Natural killer cell treated with Interleukin-12 subunit alpha and Interleukin-12 subunit beta and Interleukin-15 and Interleukin-18, amount 100 ng/mL, for 72 hours (primary cell): Measurements from ENCODE around the gene GEN1. TPM values are rescaled to one million over a fixed set of nuclear protein-coding genes. Genes with fewer than 3 reads are reported as not detected.

ENCODE experiments used
- ATAC-seq, 2 donors: fragments of 150-1000 bp; cut with Tn5 transposase in 1 of 2; sonication (Bioruptor Pico), chemical (Tn5 transposase) in 1 of 2; 2 replicates each; pipeline ENCODE4 v1.10.0; 2021
- DNase-seq: peaks from one replicate; pipeline ENCODE4 v3.0.0; 2022; ENCODE audit warnings: low spot score
- H3K27ac Mint-ChIP-seq, 2 donors: 1 replicate in 1 of 2; 2 replicates in 1 of 2; pipeline ENCODE4 v1.8.0; 2022; ENCODE audit warnings: mixed read lengths in 2 of 2, mild to moderate bottlenecking in 1 of 2, moderate library complexity in 1 of 2
- H3K27me3 Mint-ChIP-seq, 2 donors: 1 replicate in 1 of 2; 2 replicates in 1 of 2; pipeline ENCODE4 v1.8.0; 2022; ENCODE audit warnings: mixed read lengths in 2 of 2
- H3K36me3 Mint-ChIP-seq: one replicate; pipeline ENCODE4 v1.8.0; 2022; ENCODE audit warnings: mixed read lengths
- H3K4me1 Mint-ChIP-seq, 2 donors: 1 replicate in 1 of 2; 2 replicates in 1 of 2; pipeline ENCODE4 v1.8.0; 2022; ENCODE audit warnings: low read depth in 2 of 2, mixed read lengths in 2 of 2, mild to moderate bottlenecking in 1 of 2
- H3K4me3 Mint-ChIP-seq: one replicate; pipeline ENCODE4 v1.8.0; 2022; ENCODE audit warnings: mixed read lengths
- H3K9me3 Mint-ChIP-seq: 2 replicates; pipeline ENCODE4 v1.8.0; 2022; ENCODE audit warnings: mixed read lengths
- total RNA-seq, 2 donors: library from RNA; stranded (reverse); gene quantifications; one replicate each; pipeline ENCODE4 v1.2.3, GENCODE V29; 2022

The GEN1 gene
- total RNA-seq, 2 donors from 2014 or later, result 31.0 to 51.2 TPM

DNA sequence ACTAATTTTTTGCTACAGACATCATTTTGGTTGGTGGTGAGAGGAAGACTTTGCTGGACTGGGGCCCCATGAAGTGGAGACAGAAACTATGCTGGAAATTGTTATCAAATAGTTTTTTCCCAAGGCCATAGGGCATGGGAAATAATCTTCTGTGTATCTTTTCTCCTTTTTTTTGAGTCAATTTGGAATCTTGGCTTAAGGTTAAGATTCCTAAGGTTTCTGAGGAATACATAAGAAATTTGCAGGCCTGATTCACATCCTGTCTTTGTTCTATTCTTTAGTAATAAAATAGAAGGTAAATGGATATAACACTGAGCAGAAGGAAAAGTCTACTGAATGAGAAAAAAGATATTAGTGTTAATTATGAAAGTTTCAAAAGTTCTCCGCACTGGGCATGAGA, 16.9 kb upstream of the GEN1 start:
- no peak overlapping the region for H3K4me3 Mint-ChIP-seq
- peaks cover 37% of the 10 kb centered on the region for H3K36me3 Mint-ChIP-seq
- no peaks in the 10 kb centered on the region for H3K9me3 Mint-ChIP-seq
- H3K4me1 Mint-ChIP-seq, result peaks cover 0 to 3% of the 10 kb centered on the region in 2 donors
- no peak overlapping the region for H3K27ac Mint-ChIP-seq
- no peaks in the 10 kb centered on the region for H3K27me3 Mint-ChIP-seq
- no peak for ATAC-seq
- DNase-seq, result no peak

DNA sequence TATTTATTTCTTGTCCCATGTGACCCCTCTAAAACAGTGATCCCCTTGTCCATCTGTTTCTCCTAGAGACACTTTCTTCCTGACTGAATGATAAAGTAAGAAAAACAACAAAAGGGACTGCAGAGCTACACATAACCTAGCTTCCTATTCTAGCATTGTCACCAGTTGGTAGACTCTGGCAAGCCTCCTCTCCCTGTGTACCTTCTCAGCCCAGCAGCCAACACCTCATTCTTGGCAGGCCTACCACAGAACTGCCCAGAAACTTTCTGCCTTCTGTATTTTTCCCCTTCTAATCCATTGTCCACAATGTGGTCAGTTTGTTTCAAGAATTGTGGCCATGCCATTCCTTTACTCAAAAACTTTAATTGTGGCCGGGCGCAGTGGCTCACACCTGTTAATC, 13.7 kb upstream of the GEN1 start:
- no peak overlapping the region for H3K4me3 Mint-ChIP-seq
- ATAC-seq (no peak), DNase-seq (no peak)
- peaks cover 37% of the 10 kb centered on the region for H3K36me3 Mint-ChIP-seq
- no peaks in the 10 kb centered on the region for H3K27me3 Mint-ChIP-seq
- peaks cover 0 to 3% of the 10 kb centered on the region in 2 donors for H3K4me1 Mint-ChIP-seq
- H3K9me3 Mint-ChIP-seq, result no peaks in the 10 kb centered on the region
- H3K27ac Mint-ChIP-seq, result no peak overlapping the region

DNA sequence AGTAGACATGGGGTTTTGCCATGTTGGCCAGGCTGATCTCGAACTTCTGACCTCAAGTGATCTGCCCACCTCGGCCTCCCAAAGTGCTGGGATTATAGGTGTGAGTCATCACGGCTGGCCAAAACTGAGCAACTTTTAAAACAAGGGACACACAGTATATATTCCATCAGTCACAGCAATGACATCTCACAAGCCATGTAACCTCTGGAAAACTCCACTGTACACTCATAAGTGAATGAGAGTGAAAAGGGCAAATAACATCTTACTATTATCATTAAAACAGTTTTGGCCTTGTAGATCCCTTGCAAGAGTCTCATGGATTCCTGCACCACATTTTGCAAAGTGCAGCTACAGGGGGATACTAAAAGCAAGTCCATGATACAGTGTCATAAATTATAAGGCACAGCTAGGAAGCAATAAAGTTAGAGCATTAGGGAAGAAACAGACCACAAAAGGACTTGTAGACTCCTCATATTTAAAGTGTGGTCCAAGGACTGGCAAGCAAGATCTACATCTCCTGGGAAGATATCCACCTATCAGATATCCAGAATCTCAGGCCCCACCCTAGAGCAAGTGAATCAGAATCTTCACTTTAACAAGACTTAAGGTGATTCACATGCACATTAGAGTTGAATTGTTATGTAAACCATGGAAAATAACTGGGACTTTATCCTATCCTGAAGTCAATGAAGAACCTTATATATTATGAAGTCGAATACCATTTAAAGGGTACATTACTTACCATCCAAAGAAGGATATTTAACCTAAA, 6.1 kb upstream of the GEN1 start:
- no peak for DNase-seq
- H3K27me3 Mint-ChIP-seq, result no peaks in the 10 kb centered on the region
- H3K9me3 Mint-ChIP-seq, result no peaks in the 10 kb centered on the region
- H3K4me1 Mint-ChIP-seq, result peaks cover 13 to 19% of the 10 kb centered on the region in 2 donors
- H3K27ac Mint-ChIP-seq, result no peak overlapping the region
- H3K4me3 Mint-ChIP-seq, result no peak overlapping the region
- peaks cover 6% of the 10 kb centered on the region for H3K36me3 Mint-ChIP-seq
- no peak for ATAC-seq

DNA sequence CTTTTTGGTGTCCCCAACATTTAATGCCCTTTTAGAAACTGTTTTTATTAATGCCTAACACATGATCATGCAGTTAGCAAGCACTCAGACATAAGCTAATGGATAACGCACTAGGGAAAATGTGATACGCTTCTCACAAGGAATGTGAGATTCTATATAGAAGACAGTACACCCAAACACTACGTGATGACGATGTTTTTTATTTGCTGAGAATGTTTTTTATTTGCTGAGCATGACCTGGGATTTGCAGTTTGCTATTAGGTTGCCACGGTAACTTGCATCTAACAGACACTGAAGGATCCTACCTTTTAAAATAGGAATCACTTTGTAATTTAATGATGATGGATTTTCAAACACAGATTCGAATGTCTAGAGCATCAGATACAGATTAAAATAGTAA, 5.2 kb upstream of the GEN1 start:
- Mint-ChIP-seq H3K27ac (no peak overlapping the region), H3K4me3 (no peak overlapping the region), H3K9me3 (no peaks in the 10 kb centered on the region), H3K4me1 (peaks cover 15 to 21% of the 10 kb centered on the region in 2 donors), H3K36me3 (peaks cover 6% of the 10 kb centered on the region), H3K27me3 (no peaks in the 10 kb centered on the region)
- ATAC-seq (no peak), DNase-seq (no peak)

DNA sequence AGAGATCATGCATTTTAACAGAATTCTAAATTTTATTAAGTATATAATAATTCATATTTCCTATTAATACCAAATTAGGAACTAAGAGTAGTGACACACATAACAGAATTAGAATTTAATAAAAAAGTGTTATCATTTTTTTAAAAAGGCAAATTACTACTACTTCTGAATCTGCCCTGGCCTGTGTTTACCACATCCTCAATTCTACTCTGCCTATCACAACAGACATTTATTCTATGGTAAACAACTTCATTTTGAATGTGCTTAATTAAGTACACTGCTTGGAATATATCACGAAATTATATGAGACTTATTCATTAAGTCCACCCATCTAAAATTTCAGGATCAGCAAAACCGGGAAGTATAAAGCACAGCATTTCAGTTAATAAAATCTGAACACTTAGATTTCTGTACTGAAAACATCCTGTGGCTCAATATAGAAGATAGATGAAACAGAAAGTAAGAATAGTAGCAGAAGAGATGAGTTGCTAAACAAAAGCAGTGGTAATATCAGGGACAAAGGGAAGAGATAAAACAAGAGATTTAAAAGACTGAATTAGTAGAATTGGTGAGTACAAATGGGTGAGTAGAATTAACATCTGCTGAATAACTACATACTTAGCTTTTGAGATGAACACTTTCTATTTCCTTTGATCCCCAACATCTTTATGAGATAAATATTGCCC, 4.0 kb upstream of the GEN1 start:
- Mint-ChIP-seq H3K27ac (peak overlapping the region; percentile 26 to 61), H3K27me3 (no peaks in the 10 kb centered on the region)

DNA sequence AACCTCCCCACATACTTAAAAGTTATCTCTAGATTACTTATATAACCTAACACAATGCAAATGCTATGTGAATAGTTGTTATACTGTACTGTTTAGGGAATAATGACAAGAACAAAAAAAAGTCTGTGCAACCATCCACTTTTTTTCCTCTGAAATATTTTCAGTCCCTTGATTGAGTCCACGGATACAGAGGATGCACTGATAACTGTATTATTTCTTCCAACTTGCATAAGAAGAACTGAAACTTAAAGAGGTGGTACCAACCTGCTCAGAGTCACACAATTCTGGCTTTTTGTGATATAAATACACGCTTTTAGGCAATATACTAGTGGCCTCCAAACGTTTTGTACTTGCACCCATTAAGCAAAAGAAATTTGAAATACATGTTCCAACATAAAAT, 1.7 kb upstream of the GEN1 start:
- ATAC-seq (no peak), DNase-seq (no peak)
- Mint-ChIP-seq H3K9me3 (no peaks in the 10 kb centered on the region), H3K27ac (peak overlapping the region in 1 of 2 donors; percentile 98), H3K4me3 (peak overlapping the region; percentile 98), H3K36me3 (no peaks in the 10 kb centered on the region), H3K4me1 (peaks cover 21 to 29% of the 10 kb centered on the region in 2 donors), H3K27me3 (no peaks in the 10 kb centered on the region)

More for the DNA sequence above, 4.0 kb upstream of the GEN1 start:
- peaks cover 18 to 27% of the 10 kb centered on the region in 2 donors for H3K4me1 Mint-ChIP-seq
- peak overlapping the region; percentile 67 for H3K4me3 Mint-ChIP-seq
- DNase-seq (no peak), ATAC-seq (no peak)
- no peaks in the 10 kb centered on the region for H3K9me3 Mint-ChIP-seq
- no peaks in the 10 kb centered on the region for H3K36me3 Mint-ChIP-seq

DNA sequence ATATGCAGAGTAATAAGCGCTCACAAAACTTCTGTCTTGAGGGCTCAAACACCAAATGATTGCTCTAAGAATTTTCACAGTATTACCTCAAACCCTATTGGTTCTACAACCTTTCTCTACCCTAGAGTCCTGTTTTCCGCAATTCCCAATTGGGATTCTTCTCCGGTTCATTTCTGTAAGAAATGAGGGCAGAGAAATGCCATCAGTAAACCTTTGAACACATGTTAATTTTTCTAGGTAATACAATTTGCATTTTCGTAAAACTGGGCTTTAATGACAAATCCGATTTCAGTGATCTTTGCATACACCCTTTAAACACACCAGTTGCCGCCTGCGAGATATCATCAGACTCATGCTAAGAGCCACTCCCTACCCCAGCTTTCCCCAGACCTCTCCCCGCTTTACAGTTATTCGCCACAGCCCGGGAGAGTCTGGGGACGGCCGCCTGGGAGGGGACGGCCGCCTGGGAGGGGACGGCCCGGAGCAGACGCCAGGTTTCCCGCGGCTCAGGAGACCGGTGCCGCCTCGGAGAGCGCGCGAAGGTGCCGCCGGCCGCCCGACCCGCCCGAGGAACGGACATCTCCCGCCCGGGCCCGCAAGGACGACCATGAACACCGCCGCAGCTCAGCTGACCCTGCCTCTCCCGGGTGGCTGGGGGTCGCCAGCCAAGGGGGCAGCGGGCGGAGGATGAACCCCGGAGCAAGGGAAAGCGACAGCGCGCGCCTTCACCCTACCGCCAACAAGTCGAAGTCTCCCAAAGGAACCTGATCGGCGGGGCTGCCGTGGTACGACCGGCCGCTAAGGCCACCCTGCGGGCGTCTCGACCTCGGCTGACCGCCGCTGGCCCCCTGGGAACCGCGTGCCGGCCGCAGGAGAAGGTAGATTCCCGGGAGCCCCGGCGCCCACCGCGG, 791 bp upstream of the GEN1 start:
- DNase-seq (peak; percentile 72), ATAC-seq (peak; percentile 77 to 80)
- no peaks in the 10 kb centered on the region for H3K9me3 Mint-ChIP-seq
- H3K27ac Mint-ChIP-seq, result peak overlapping the region; percentile 97 to 98
- no peaks in the 10 kb centered on the region for H3K36me3 Mint-ChIP-seq
- H3K27me3 Mint-ChIP-seq, result no peaks in the 10 kb centered on the region
- H3K4me3 Mint-ChIP-seq, result peak overlapping the region; percentile 98
- H3K4me1 Mint-ChIP-seq, result peaks cover 21 to 29% of the 10 kb centered on the region in 2 donors

DNA sequence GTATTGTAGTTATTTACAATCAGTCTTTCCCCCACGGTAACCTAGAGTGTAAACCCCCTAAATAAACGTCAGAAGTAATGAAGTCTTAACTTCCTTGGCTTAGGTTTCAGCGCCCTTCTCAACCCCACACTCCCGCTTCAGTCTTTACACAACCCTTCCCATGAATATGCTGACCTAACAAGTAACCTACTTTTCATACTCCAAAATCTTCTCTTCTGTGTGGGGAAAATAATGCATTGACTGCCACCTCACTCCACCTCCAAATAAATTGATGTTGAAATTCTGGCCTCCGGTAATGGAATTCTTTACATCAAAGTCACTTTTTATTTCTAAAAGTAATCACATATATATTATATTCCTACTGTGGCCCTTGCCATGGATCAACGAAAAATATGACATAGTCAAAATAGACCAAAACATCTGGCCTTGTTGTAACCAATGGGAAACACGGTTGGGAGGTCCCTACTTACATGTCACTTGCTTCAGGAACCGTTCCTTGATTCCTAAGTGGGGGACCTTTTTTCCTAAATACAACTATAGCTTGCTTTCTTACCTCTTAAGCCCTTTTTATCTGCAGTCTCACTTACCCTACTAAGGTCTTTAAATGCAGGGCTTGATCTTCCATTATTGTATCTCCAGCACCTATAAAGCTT, 961 bp downstream of the GEN1 start:
- no peaks in the 10 kb centered on the region for H3K36me3 Mint-ChIP-seq
- H3K4me3 Mint-ChIP-seq, result peak overlapping the region; percentile 98
- peak overlapping the region; percentile 97 to 98 for H3K27ac Mint-ChIP-seq
- H3K27me3 Mint-ChIP-seq, result no peaks in the 10 kb centered on the region
- DNase-seq, result no peak
- peaks cover 20 to 33% of the 10 kb centered on the region in 2 donors for H3K4me1 Mint-ChIP-seq
- no peak for ATAC-seq
- no peaks in the 10 kb centered on the region for H3K9me3 Mint-ChIP-seq

DNA sequence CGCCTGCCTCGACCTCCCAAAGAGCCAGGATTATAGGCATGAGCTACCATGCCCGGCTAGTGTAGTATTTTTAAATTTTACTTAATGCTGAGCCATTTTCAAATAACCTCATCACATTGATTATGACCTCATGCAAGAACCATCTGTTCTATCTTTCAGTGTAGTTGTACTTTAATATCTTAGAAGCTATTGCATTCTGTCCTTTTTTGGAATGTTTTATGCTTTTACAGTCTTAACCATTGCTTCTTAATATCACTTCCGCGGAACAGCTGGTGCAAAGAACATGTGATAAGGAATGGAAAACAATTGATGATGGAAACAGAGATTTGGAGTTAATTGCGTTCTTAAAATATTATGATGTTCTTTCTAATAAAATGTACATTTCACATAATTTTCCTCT, 2.7 kb downstream of the GEN1 start:
- H3K27me3 Mint-ChIP-seq, result no peaks in the 10 kb centered on the region
- H3K27ac Mint-ChIP-seq, result no peak overlapping the region
- ATAC-seq (no peak), DNase-seq (no peak)
- no peaks in the 10 kb centered on the region for H3K9me3 Mint-ChIP-seq
- peaks cover 6% of the 10 kb centered on the region for H3K36me3 Mint-ChIP-seq
- H3K4me3 Mint-ChIP-seq, result no peak overlapping the region
- H3K4me1 Mint-ChIP-seq, result peaks cover 20 to 32% of the 10 kb centered on the region in 2 donors

DNA sequence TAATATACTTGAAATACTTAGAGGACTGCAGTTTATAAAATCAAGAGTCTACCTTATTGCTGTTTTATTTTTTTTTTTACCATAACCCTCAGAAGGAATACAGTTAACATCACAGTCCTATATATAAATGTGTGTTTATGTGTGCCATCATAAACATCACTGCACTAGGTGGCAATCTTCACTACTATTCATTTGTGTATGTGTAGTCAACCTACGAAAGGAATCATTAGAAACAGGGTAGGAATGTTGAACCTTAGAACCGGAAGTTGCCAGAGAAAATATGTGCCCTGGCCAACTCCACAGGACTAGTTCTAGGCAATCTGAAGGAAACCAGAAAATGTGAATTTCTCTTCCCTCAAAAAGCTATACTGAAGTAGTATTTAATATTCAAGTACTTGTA, 3.4 kb downstream of the GEN1 start:
- H3K27me3 Mint-ChIP-seq, result no peaks in the 10 kb centered on the region
- peaks cover 17 to 26% of the 10 kb centered on the region in 2 donors for H3K4me1 Mint-ChIP-seq
- DNase-seq (no peak), ATAC-seq (no peak)
- H3K4me3 Mint-ChIP-seq, result no peak overlapping the region
- peaks cover 6% of the 10 kb centered on the region for H3K36me3 Mint-ChIP-seq
- no peaks in the 10 kb centered on the region for H3K9me3 Mint-ChIP-seq
- no peak overlapping the region for H3K27ac Mint-ChIP-seq

DNA sequence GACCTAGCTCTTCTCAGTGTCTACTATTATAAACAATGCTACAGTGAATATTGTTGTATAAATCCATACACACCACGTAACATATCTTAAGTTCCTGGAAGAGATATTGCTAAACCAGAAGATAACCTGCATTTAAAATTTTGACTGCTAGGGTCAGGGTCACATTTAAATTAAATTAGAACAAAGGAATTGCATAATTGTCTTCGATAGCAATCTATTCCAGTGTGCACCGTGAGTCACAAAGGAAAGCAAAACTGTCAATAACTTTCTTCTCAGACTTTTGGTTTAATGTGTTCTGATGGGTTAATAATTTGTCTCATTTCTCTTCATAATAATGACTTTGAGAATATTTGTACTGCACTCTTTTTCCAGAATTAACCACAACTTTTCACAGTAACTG, 4.2 kb downstream of the GEN1 start:
- H3K36me3 Mint-ChIP-seq, result peaks cover 6% of the 10 kb centered on the region
- H3K4me3 Mint-ChIP-seq, result no peak overlapping the region
- H3K27me3 Mint-ChIP-seq, result no peaks in the 10 kb centered on the region
- ATAC-seq (no peak), DNase-seq (no peak)
- peaks cover 10 to 19% of the 10 kb centered on the region in 2 donors for H3K4me1 Mint-ChIP-seq
- H3K9me3 Mint-ChIP-seq, result no peaks in the 10 kb centered on the region
- H3K27ac Mint-ChIP-seq, result no peak overlapping the region

DNA sequence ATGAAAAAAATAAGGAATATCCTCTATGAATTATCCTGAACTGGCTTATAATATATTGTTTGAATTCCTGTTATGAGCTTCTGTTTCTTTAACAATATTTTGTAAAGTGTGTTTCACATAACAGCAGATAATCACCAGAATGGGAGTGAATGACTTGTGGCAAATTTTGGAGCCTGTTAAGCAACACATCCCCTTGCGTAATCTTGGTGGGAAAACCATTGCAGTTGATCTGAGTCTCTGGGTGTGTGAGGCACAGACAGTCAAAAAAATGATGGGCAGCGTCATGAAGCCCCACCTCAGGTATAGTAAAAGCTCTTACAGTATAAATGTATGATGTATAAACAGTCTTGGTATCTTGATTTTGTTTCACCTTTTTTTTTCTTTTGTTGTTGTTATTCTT, 5.9 kb downstream of the GEN1 start:
- H3K27ac Mint-ChIP-seq, result no peak overlapping the region
- no peaks in the 10 kb centered on the region for H3K9me3 Mint-ChIP-seq
- H3K4me1 Mint-ChIP-seq, result peaks cover 10 to 14% of the 10 kb centered on the region in 2 donors
- ATAC-seq, result no peak
- DNase-seq, result no peak
- H3K4me3 Mint-ChIP-seq, result no peak overlapping the region
- peaks cover 11% of the 10 kb centered on the region for H3K36me3 Mint-ChIP-seq
- no peaks in the 10 kb centered on the region for H3K27me3 Mint-ChIP-seq

DNA sequence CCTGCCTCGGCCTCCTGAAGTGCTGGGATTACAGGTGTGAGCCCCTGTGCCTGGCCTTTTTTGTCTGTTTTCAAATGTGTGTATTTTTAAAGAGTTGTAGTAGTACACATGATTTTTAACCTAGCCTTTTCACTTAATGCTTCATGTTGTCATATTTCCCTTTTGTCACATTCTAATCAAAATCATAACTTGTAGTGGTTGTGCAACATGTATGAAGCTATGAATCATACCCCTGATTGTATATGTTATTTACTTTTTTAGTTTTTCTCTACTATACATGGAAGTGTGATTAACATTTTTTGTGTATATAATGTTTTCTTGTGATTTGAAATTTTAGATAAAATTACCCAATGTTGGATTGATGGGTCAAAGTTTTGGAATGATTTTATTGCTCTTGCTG, 8.5 kb downstream of the GEN1 start:
- H3K36me3 Mint-ChIP-seq, result peaks cover 11% of the 10 kb centered on the region
- DNase-seq (no peak), ATAC-seq (no peak)
- no peak overlapping the region for H3K4me3 Mint-ChIP-seq
- H3K27me3 Mint-ChIP-seq, result no peaks in the 10 kb centered on the region
- H3K9me3 Mint-ChIP-seq, result no peaks in the 10 kb centered on the region
- peaks cover 6 to 11% of the 10 kb centered on the region in 2 donors for H3K4me1 Mint-ChIP-seq
- H3K27ac Mint-ChIP-seq, result no peak overlapping the region
